GM23338 (cell line): ENCODE measurements around the gene SOAT2. TPM values are rescaled to one million over a fixed set of nuclear protein-coding genes. Genes with fewer than 3 reads are reported as not detected.
A peak's percentile ranks its signal among the peaks of the same experiment; 100 is the strongest.

ENCODE experiments used
- ATAC-seq: fragments of 200-7000 bp; cut with Tn5 transposase; 3 replicates; pipeline ENCODE4 v1.9.1; 2020
- DNase-seq: peaks from one replicate; pipeline ENCODE4 v3.0.0-alpha.2; 2015; ENCODE audit warnings: low spot score
- H2AFZ ChIP-seq: fragments of 200-600 bp; sonication (generic); 2 replicates; pipeline ENCODE4 v1.8.0; 2016; ENCODE audit warnings: antibody characterized with exemption, mild to moderate bottlenecking, moderate library complexity
- H3F3A ChIP-seq: fragments of 200-600 bp; sonication (generic); replicated peaks from 2 replicates; pipeline ENCODE4 v1.8.0; 2017; ENCODE audit warnings: antibody characterized with exemption, mixed run types, low read depth
- H3K27ac ChIP-seq: fragments of 200-600 bp; sonication (generic); 2 replicates; pipeline ENCODE4 v1.6.1; 2016; ENCODE audit warnings: low read depth
- H3K27me3 ChIP-seq: fragments of 200-600 bp; sonication (generic); 2 replicates; pipeline ENCODE4 v1.8.0; 2016; ENCODE audit warnings: mild to moderate bottlenecking, mixed run types, moderate library complexity; ENCODE audit not compliant: insufficient read depth
- H3K36me3 ChIP-seq: fragments of 200-600 bp; sonication (generic); 2 replicates; pipeline ENCODE4 v1.8.0; 2016; ENCODE audit warnings: mild to moderate bottlenecking; ENCODE audit not compliant: insufficient read depth
- H3K4me1 ChIP-seq: fragments of 200-600 bp; sonication (generic); 2 replicates; pipeline ENCODE4 v1.8.0; 2016; ENCODE audit warnings: mild to moderate bottlenecking, moderate library complexity; ENCODE audit not compliant: insufficient read depth
- H3K4me2 ChIP-seq: fragments of 200-600 bp; sonication (generic); 2 replicates; pipeline ENCODE4 v1.7.1; 2017; ENCODE audit warnings: mixed run types
- H3K4me3 ChIP-seq: fragments of 200-600 bp; sonication (generic); 2 replicates; pipeline ENCODE4 v1.6.1; 2016; ENCODE audit warnings: mixed run types
- H3K79me2 ChIP-seq: fragments of 200-600 bp; sonication (generic); replicated peaks from 2 replicates; pipeline ENCODE4 v1.8.0; 2017; ENCODE audit warnings: mild to moderate bottlenecking; ENCODE audit not compliant: insufficient read depth
- H3K9me2 ChIP-seq: fragments of 200-600 bp; sonication (generic); 2 replicates; pipeline ENCODE4 v1.8.0; 2017; ENCODE audit not compliant: insufficient read depth
- H4K20me1 ChIP-seq: fragments of 200-600 bp; sonication (generic); replicated peaks from 2 replicates; pipeline ENCODE4 v1.8.0; 2017; ENCODE audit warnings: mild to moderate bottlenecking; ENCODE audit not compliant: insufficient read depth
- H3K27ac Mint-ChIP-seq: 2 replicates; pipeline ENCODE4 v1.8.0; 2020; ENCODE audit warnings: inconsistent platforms, mild to moderate bottlenecking, moderate library complexity, mixed read lengths
- H3K27me3 Mint-ChIP-seq: 3 replicates; pipeline ENCODE4 v1.8.0; 2022; ENCODE audit warnings: low read depth, mild to moderate bottlenecking, moderate library complexity, mixed read lengths, inconsistent platforms; ENCODE audit not compliant: insufficient read depth, poor library complexity
- H3K36me3 Mint-ChIP-seq: 3 replicates; pipeline ENCODE4 v1.8.0; 2021; ENCODE audit warnings: low read depth, mild to moderate bottlenecking, inconsistent platforms, moderate library complexity, mixed read lengths
- H3K4me1 Mint-ChIP-seq: 3 replicates; pipeline ENCODE4 v1.8.0; 2020; ENCODE audit warnings: mild to moderate bottlenecking, inconsistent platforms, mixed read lengths
- H3K4me3 Mint-ChIP-seq: 3 replicates; pipeline ENCODE4 v1.8.0; 2021; ENCODE audit warnings: moderate library complexity, mild to moderate bottlenecking, inconsistent platforms, mixed read lengths
- H3K9me3 Mint-ChIP-seq: 3 replicates; pipeline ENCODE4 v1.8.0; 2020; ENCODE audit warnings: moderate library complexity, mild to moderate bottlenecking, inconsistent platforms, mixed read lengths
- CREB1 ChIP-seq: fragments of 250-450 bp; sonication (Bioruptor Pico); IDR thresholded peaks from 2 replicates; pipeline ENCODE4 v1.5.0; 2020; ENCODE audit warnings: low read depth, mild to moderate bottlenecking, moderate library complexity
- EZH2 ChIP-seq: fragments of 200-600 bp; sonication (generic); IDR thresholded peaks from one replicate; pipeline ENCODE4 v1.8.0; 2017; ENCODE audit warnings: antibody characterized with exemption, mild to moderate bottlenecking, low read depth; ENCODE audit not compliant: unreplicated experiment
- EZH2phosphoT487 ChIP-seq: fragments of 200-600 bp; sonication (generic); IDR thresholded peaks from one replicate; pipeline ENCODE4 v1.8.1; 2018; ENCODE audit warnings: antibody characterized with exemption; ENCODE audit not compliant: unreplicated experiment
- POLR2AphosphoS5 ChIP-seq: IDR thresholded peaks from 2 replicates; pipeline ENCODE4 v1.6.1; 2016; ENCODE audit warnings: antibody characterized with exemption, low read depth
- REST ChIP-seq: IDR thresholded peaks from one replicate; pipeline ENCODE4 v1.6.1; 2018; ENCODE audit warnings: antibody characterized with exemption; ENCODE audit not compliant: unreplicated experiment
- STAT1 ChIP-seq: IDR thresholded peaks from one replicate; pipeline ENCODE4 v1.6.1; 2016; ENCODE audit warnings: antibody characterized with exemption; ENCODE audit not compliant: unreplicated experiment
- ZNF114 ChIP-seq: fragments of 250-450 bp; sonication (Bioruptor Pico); IDR thresholded peaks from 2 replicates; pipeline ENCODE4 v1.5.0; 2020; ENCODE audit warnings: mild to moderate bottlenecking, moderate library complexity
- ZNF331 ChIP-seq: fragments of 250-450 bp; sonication (Bioruptor Pico); IDR thresholded peaks from 2 replicates; pipeline ENCODE4 v1.5.0; 2020; ENCODE audit warnings: low read depth, mild to moderate bottlenecking, moderate library complexity
- polyA plus RNA-seq: library from polyadenylated mRNA; unstranded; fragments of >200 nt; fragmentation: Nextera tagmentation; extraction: Ambion mirVana; gene quantifications from 2 replicates; pipeline ENCODE4 v1.2.1, GENCODE V29; 2016
- total RNA-seq: library from RNA; depleted of rRNA; stranded (reverse); fragments of >200 nt; shearing (Covaris generic); gene quantifications from 2 replicates; pipeline ENCODE4 v1.2.3, GENCODE V29; 2014
- TF ChIP-seq, protein P1 (sequence below): IDR thresholded peaks from 2 replicates; pipeline ENCODE4 v1.6.1; 2016; ENCODE audit warnings: antibody characterized with exemption

SOAT2 gene
- total and polyA plus RNA-seq, 2 experiments from 2014 or later: not detected

DNA sequence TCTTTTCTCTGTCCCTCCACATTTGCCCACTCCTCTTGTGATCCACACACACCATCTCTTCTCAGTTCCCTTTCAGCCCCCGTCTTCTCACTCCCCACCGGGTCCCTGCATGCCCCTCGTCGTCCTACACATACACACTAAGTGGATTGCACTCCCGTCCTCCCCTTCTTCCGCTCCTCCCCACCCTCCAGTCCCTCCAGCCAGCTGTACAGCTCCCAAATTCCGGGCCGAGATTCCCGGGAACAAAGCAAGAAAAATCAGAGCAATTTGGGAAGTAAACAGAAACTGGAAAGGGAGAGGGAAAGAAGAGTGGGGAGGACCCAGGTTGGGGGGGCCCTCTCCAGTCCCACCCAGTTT lies 6.1 kb upstream of the SOAT2 start:
- Mint-ChIP-seq H3K27me3 (peaks cover 35% of the 10 kb centered on the region), H3K4me1 (peaks cover 32% of the 10 kb centered on the region), H3K27ac (no peak overlapping the region; the same call in 1 of the 2 replicates), H3K9me3 (no peaks in the 10 kb centered on the region), H3K36me3 (no peaks in the 10 kb centered on the region; the same call in 2 of the 3 replicates), H3K4me3 (peak overlapping the region; percentile 89)
- ATAC-seq: peak; percentile 47
- Histone ChIP-seq H3K27me3 (peaks cover 26% of the 10 kb centered on the region), H3K4me1 (peaks cover 26% of the 10 kb centered on the region), H3K9me2 (no peaks in the 10 kb centered on the region), H4K20me1 (no peaks in the 10 kb centered on the region), H2AFZ (peak overlapping the region; percentile 95), H3K36me3 (no peaks in the 10 kb centered on the region), H3K4me2 (peak overlapping the region; percentile 100), H3K27ac (no peak overlapping the region), H3K4me3 (peak overlapping the region; percentile 96), H3K79me2 (no peaks in the 10 kb centered on the region), H3F3A (peaks cover 20% of the 10 kb centered on the region)
- TF ChIP-seq REST (no peak), ZNF331 (CRISPR knock-in tag) (no peak), STAT1 (no peak), ZNF114 (CRISPR knock-in tag) (no peak), EZH2 (no peak)
- TF ChIP-seq, protein P1, sequence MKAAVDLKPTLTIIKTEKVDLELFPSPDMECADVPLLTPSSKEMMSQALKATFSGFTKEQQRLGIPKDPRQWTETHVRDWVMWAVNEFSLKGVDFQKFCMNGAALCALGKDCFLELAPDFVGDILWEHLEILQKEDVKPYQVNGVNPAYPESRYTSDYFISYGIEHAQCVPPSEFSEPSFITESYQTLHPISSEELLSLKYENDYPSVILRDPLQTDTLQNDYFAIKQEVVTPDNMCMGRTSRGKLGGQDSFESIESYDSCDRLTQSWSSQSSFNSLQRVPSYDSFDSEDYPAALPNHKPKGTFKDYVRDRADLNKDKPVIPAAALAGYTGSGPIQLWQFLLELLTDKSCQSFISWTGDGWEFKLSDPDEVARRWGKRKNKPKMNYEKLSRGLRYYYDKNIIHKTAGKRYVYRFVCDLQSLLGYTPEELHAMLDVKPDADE: 0 out of 2 replicates have a peak, but pooled peaks have one; percentile 7
- DNase-seq: peak; percentile 66

DNA sequence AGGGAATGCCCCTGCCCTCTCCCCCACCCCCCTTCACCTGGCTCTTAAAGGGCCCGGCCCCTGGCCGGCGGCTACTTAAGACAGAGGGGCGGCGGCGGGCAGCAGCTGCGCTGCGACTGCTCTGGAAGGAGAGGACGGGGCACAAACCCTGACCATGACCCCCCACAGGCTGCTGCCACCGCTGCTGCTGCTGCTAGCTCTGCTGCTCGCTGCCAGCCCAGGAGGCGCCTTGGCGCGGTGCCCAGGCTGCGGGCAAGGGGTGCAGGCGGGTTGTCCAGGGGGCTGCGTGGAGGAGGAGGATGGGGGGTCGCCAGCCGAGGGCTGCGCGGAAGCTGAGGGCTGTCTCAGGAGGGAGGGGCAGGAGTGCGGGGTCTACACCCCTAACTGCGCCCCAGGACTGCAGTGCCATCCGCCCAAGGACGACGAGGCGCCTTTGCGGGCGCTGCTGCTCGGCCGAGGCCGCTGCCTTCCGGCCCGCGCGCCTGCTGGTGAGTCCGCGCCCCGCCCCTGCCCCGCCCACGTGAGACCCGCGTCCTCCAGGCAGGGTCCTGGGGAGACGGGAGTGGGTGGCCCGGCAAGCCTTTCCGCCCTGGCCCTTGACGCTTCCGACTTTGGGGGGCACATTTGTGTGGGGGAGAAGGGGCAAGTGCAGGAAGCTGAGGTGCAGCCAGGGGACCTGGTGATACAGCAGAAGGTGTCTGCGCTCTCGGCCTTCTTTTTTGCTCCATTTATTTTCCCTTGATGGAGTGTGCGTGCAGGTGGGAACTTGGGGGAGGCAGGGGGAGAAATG lies 5.5 kb upstream of the SOAT2 start, which contains the start of gene IGFBP6:
Gene IGFBP6, plus strand, starts transcription at position 104 of the 790 bp plus-strand sequence. Its CDS starts 51 bp downstream, at position 155.
- H3K27me3 Mint-ChIP-seq: peaks cover 36% of the 10 kb centered on the region
- peaks cover 32% of the 10 kb centered on the region for H3K4me1 Mint-ChIP-seq
- Histone ChIP-seq H3K27ac (no peak within 1 kb of the TSS), H3K4me1 (peaks cover 26% of the 10 kb centered on the region), H3K27me3 (peaks cover 26% of the 10 kb centered on the region), H2AFZ (peak within 1 kb of the TSS; percentile 95), H3K4me3 (peak within 1 kb of the TSS; percentile 96), H3F3A (peaks cover 20% of the 10 kb centered on the region), H3K36me3 (no peaks in the 10 kb centered on the region), H4K20me1 (no peaks in the 10 kb centered on the region), H3K9me2 (no peaks in the 10 kb centered on the region), H3K4me2 (peak within 1 kb of the TSS; percentile 100), H3K79me2 (no peaks in the 10 kb centered on the region)
- no peaks in the 10 kb centered on the region for H3K9me3 Mint-ChIP-seq
- DNase-seq (peak; percentile 83), ATAC-seq (peak; percentile 66)
- H3K36me3 Mint-ChIP-seq: no peaks in the 10 kb centered on the region; the same call in 2 of the 3 replicates
- H3K27ac Mint-ChIP-seq: no peak within 1 kb of the TSS; the same call in 1 of the 2 replicates
- peak within 1 kb of the TSS; percentile 89 for H3K4me3 Mint-ChIP-seq
- no peak for TF ChIP-seq EZH2
- no peak for TF ChIP-seq REST
- TF ChIP-seq EZH2phosphoT487: no peak
- no peak for TF ChIP-seq ZNF114 (CRISPR knock-in tag)
- no peak for TF ChIP-seq ZNF331 (CRISPR knock-in tag)
- no peak; the same call in 1 of the 2 replicates for TF ChIP-seq POLR2AphosphoS5
- TF ChIP-seq CREB1 (CRISPR knock-in tag): no peak
